ENCODE data around the gene GSTA2. TPM values are rescaled to one million over a fixed set of nuclear protein-coding genes. Genes with fewer than 3 reads are reported as not detected.

GSTA2 gene
- total RNA-seq (2022; extraction: Qiagen RNA extraction), result 0.07 TPM in 1 of 5 replicates, not detected in the others

GRCh38 chr6:52763322-52763916 is at the start of gene GSTA2:
Gene GSTA2 (minus strand): TSS chr6:52763475. CDS start chr6:52757947, 5,528 bp downstream.

GRCh38 chr6:52803668-52804255 is 40.5 kb upstream of the GSTA2 start, which contains the start of gene GSTA1:
Gene GSTA1 (minus strand): TSS chr6:52803816. CDS start chr6:52799267, 4,549 bp downstream.

Other genes starting within 250 kb of the GSTA2 start
- 23.1 to 30.0 TPM (median 26.2 TPM) in 5 replicates for gene TRAM2, start 186.4 kb downstream of the GSTA2 start, total RNA-seq (2022; extraction: Qiagen RNA extraction)
- gene TMEM14A, start 92.4 kb downstream of the GSTA2 start, total RNA-seq (2022; extraction: Qiagen RNA extraction), result 35.0 to 48.6 TPM (median 37.6 TPM) in 5 replicates
- 0.11 TPM in 1 of 5 replicates, not detected in the others for gene GSTA1, start 40.3 kb upstream of the GSTA2 start, total RNA-seq (2022; extraction: Qiagen RNA extraction)
- not detected in 5 replicates for gene GSTA5, start 77.3 kb upstream of the GSTA2 start, total RNA-seq (2022; extraction: Qiagen RNA extraction)
- not detected in 5 replicates for gene GSTA3, start 146.2 kb upstream of the GSTA2 start, total RNA-seq (2022; extraction: Qiagen RNA extraction)
- 7.7 to 11.0 TPM (median 8.5 TPM) in 5 replicates for gene GSTA4, start 231.8 kb upstream of the GSTA2 start, total RNA-seq (2022; extraction: Qiagen RNA extraction)